Measurements from ENCODE around the gene PDIA5. TPM values are rescaled to one million over a fixed set of nuclear protein-coding genes. Genes with fewer than 3 reads are reported as not detected.

PDIA5 gene
- total RNA-seq, 1 donor from 2014 or later: 4.8 TPM

DNA sequence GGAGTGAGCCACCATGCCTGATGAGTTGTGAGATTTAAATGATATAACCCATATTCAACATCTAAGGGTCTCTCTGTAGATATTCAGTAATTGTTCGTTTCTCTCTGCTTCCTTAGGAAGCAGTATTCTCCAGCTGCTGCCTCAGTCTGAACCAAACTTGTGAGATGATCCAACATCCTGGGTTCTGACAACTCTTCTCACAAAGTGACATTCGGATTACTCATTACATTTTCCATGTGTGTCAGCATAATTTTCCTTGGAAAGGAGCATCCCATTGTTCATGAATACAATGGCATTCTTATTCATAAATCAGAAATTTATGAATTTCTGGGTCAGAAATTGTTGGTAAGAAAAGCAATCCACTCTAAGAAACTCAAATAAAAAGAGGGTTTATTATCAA, 119.9 kb downstream of the PDIA5 start:
- ATAC-seq: no peak
- intact Hi-C loops (cut with micrococcal nuclease): no loop called here
- DNase-seq: no peak

DNA sequence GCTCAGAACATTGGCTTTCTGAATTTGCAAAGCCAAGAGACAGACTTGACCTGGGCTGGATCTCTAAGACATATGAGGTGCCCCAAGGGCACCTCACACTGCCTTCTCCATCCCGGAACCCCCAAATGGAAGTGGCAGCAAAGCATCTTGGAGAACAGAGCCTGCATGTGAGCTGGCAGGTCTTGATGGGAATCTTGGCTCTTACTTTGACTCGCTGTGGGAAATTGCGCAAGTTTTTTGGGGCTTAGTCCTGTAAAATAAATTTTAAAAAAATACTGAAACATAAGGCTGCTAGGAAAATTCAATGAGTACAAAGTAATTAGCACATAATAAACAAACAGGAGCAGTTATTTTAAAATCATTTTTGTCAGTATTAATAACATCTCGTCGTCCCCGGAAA, 121.2 kb downstream of the PDIA5 start:
- DNase-seq (no peak), ATAC-seq (no peak)
- intact Hi-C loops (cut with micrococcal nuclease): no loop called here

DNA sequence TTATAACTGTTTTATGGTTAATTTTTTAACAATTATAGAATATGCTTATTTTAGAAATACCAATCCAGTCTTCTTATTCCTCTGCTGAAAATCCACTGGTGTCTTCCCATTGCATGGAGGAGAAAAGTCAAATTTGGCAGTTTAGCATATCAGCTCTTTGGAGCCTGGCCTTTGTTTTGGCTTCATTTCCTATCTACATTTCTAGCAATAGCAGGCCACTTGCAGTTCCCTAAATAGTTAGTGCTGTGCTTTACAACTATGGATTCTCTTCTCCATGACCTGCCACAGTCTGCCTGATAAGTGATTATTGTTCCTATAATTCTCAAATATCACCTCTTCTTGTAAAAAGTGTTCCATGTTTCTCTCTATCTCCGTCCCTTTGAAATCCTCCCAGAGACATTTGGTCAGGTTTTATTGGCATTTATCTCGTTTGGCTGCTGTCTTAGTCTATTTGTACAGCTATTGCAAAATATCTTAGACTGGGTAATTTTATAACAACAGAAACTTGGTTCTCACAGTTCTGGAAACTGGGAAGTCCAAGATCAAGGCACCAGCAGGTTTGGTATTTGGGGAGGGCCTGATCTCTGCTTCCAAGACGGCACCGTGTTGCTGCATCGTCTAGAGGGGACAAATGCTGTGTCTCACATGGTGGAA, 126.8 kb downstream of the PDIA5 start:
- ATAC-seq (peak; percentile 84), DNase-seq (no peak)
- intact Hi-C loops (cut with micrococcal nuclease): no loop called here

DNA sequence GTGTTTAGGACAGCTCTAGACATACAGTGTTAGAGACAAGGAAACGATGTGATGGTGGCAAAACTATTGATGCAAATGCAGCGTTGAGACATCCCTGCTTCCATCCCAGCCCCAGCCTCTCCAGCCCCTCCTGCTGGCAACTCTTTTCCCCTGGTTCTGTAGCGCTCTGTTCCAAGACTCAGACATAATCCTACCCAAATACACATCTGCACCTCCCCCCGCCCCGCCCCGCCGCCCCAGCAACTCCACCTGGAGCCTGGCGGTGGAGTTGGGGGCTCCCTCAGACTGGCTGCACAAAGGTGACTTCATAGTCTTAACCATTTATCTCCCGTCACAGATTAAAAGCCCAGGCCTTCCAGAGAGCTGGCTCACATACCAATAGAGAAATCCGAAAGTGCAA, 127.7 kb downstream of the PDIA5 start:
- intact Hi-C loops (cut with micrococcal nuclease): no loop called here
- ATAC-seq: peak; percentile 52
- no peak for DNase-seq

DNA sequence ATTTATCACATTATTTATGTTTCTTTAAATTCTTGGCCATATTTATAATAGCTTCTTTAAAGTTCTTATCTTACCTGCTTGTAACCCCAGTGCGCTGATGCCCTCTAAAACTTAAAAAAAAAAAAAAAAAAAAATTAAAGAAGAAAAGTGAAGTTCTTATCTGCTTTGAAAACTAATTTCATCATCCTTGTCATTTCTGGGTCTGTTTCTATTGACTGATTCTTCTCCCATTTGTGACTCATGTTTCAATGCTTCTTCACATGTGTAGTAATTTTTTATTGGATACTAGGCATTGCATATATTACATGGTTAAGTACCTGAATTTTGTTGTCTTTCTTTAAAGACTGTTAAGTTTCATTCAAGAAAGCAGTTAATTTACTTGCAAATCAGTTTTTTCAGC, 131.5 kb downstream of the PDIA5 start:
- DNase-seq (no peak), ATAC-seq (no peak)
- intact Hi-C loops (cut with micrococcal nuclease): no loop called here

DNA sequence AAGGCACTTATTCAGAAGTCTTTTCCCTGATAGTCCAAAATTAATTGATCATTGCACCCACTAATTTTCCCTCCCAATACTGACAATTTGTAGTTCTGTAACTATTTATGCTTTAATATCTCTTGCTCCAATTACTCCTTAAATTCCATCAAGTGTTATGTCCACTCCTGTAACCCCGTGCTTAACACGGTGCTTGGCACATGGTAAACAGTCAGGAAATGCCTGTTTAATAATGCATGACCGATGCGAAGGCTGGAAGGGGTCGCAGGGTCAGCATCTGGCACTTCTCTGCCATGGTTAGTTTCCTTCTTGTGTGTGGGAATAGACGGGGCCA, 134.4 kb downstream of the PDIA5 start:
- DNase-seq: no peak
- no peak for ATAC-seq
- intact Hi-C loops (cut with micrococcal nuclease): no loop called here

DNA sequence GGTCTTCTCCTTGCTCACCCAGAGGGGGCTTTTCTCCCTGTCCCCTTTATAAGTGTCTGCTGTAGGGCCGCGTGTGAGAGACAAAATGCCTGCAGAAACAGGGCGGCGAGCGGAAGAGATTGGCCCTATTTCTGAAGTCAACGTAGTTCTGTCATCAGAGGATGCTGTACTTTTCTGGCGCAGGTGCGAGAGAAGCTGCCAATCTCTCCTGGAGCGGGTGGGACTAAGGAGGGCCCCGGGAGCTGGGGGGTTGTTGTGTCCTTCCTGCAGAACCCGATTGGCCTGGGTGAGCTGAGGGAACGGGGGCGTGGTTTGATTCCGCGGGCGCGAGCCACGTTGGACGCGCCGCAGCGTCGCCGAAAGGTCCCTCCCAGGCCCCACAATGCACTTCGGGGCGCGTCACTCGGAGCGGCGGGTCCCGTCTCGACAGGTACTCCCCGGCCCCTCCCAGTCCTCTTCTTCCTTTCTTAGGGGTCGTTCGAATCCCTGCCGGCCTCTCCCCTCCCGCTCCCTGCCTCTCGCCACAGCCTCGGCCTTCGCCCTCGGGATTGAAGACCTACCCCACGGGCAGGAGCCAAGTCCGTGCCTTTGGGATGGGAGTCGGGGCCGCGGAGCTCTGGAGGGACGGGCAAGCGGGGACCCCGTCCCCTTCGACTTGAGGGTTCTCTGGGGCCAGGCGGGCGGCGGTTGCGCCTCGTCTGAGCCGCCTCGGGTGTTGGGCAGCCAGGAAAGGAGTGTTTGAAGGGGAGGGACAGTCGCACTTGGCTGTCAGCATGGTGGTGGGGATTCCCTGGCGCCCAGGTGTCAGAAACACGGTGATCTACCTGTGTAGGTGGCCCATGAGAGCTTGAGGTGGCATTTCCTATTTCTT, 135.0 kb downstream of the PDIA5 start, which contains the start of gene SEC22A:
Gene SEC22A, plus strand, starts transcription at position 387 of the 871 bp plus-strand sequence. CDS start 7,275 bp downstream, outside the sequence.
- intact Hi-C loops (cut with micrococcal nuclease): no loop called here
- ATAC-seq (peak; percentile 100), DNase-seq (peak; percentile 95)

DNA sequence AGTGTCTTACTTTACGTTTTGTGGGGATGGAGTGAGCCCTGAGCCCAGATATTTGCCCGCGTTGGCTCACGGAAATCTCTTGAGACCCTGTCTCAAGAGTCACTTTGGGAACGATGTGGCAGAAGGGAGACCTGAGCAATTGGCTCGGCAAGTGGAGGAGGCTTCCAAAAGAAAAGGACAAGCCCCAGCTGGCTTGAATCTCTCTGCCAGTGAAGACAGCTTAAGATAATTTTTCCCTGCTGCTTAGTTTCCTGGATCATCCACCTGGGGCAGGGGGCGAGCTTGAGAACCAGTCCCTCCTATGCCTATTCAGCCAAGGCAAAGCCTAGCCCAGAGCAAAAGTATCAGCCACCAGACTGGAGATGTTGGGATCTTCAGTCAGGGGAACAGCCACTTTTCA, 135.6 kb downstream of the PDIA5 start:
- no peak for DNase-seq
- intact Hi-C loops (cut with micrococcal nuclease): no loop called here
- ATAC-seq: no peak

Small RNA genes lying within 50 kb of the gene (microRNA-seq; reads per million reads assigned to microRNA genes)
- gene MIR7110 (ENCODE audit: borderline number of aligned reads): not detected

Other genes starting within 250 kb of the PDIA5 start
- gene SEMA5B, start 39.3 kb upstream of the PDIA5 start, total RNA-seq: 4.2 TPM
- gene SEC22A, start 134.9 kb downstream of the PDIA5 start, total RNA-seq: 10.4 TPM

Data from left ventricle myocardium superior (tissue), 1 donor.